NCI-H187 treated with DMSO at 0.1 percent for 48 hours (cell line): ENCODE measurements around the gene CPNE7.
"Not testable (repeated sequence)": the region's sequence is repeated elsewhere in the genome, so short reads cannot be mapped to it uniquely, and the experiment has no call there.

Experiments used
- DNase-seq: peaks from one replicate; lab custom pipeline; 2025; lab: John Stamatoyannopoulos, UW

The CPNE7 gene

DNA sequence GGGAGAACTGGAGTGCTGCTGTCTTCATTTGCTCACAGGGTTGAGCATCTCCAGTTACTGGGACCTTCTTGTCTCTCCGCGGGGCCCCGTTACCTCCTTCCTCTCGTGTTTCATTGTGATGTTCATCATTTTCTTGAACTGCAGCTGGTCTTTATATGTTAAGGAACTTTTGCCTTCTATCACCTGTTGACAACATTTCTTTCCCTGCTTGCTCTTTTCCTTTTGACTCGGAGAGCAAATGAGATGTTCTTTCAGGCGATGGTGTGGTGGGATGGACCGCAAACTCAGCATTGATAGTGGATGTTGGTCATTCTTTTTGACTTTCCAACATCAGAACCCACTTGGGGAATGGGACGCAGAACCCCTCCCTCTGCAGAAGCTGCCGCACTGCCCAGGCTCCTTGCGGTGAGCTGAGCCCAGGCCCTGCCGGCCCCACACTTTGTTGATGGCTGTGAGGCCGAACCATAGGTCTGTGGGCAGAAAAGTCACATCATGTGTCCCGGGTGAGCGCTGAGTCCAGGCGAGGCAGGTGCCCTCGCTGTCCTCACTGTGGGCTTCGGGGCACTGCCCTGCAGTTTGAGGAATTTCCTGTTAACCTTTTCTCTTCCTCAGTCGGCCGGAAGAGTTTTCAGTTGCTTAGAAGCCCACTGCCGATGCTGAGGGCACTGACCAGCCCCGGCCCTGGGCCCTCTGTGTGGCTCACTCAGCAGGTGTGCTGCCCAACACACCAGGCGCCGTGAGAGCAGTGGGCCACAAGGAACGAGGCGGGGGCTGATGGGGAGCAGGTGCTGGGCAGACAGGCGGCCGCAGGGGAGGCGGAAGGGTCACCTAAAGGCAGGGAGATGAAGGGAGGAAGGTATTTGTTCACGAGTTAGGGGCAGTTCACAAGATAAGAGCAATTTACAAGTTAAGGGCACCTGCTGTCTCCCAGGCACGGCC, 7.6 kb upstream of the CPNE7 start:
- DNase-seq: no peak

DNA sequence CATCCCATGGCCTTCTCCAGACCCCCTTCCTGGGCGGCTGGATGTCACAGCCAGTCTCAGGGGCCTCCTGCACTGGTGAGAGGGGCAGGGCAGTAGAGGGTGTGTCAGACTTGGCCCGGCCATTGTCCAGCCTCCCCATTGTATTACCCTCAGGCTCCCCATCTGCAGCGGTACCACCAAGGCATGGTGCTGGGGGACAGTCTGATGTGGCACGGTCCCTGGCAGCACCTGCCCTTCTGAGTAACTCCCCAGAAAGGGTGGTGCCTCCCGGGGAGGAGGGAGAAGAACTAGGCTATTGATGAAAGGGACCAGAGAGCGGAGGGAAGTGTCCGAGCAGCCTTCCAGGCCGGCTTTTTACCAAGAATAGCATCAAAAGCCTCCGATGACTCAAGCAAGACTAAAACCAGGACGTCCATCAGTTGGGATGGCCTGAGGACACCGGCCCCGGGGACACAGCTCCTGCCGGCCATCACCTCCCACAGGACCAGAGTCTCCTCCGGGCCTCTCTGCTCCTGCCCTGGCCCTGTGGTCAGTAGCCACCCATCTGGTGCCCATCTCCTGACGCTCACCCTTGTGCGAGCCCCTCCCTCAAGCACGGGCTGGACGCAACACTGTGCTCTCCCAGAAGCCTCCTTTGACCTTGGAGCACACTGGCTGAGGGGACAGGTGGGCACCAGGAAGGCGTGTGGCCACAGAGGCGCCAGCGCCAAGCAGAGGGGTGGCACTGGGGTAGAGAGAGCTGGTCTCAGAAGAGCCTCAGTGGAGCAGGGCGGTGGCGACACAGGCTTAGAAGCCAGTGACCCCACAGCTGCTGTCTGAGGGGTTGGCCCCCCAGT, 5.8 kb upstream of the CPNE7 start:
- DNase-seq: no peak

DNA sequence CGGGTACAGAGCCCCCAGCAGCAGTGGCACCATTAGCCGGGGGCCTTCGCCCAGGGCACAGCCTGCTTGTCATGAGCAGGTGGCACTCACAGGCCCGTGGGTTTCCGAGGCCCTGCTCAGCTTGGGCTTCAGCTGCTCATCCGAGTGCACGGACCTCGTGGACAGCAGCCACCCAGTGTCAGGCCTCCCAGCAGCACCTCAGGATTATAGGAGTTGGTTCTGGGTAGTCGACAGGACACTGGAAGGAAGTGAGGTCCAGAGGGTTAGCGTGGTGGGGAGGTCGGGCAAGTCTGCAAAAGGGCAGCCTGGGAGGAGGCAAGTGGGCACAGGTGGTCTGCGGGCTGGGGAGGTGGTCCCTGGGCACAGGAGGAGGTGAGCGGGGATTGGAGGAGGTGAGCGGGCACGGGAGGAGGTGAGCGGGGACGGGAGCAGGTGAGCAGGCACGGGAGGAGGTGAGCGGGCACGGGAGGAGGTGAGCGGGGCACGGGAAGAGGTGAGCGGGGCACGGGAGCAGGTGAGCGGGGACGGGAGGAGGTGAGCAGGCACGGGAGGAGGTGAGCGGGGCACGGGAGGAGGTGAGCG, 5.1 kb upstream of the CPNE7 start:
- no peak for DNase-seq

DNA sequence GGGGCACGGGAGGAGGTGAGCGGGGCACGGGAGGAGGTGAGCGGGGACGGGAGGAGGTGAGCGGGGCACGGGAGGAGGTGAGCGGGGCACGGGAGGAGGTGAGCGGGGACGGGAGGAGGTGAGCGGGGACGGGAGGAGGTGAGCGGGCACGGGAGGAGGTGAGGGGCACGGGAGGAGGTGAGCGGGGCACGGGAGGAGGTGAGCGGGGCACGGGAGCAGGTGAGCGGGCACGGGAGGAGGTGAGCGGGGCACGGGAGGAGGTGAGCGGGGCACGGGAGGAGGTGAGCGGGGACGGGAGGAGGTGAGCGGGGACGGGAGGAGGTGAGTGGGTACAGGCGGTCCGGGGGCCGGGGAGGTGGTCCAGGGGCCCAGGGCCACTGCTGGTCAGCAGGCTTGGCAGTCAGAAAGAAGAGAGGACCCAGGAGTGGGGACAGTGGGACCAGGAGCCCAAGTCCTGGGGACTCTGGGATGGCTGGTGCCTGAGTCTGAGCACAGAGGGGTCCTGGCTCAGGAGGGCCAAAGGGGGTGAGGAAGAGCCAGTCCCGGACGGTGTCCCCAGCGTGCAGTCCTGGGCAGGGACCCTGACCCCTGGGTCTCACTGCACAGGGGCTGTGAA, 4.5 kb upstream of the CPNE7 start:
- not testable (repeated sequence) for DNase-seq

DNA sequence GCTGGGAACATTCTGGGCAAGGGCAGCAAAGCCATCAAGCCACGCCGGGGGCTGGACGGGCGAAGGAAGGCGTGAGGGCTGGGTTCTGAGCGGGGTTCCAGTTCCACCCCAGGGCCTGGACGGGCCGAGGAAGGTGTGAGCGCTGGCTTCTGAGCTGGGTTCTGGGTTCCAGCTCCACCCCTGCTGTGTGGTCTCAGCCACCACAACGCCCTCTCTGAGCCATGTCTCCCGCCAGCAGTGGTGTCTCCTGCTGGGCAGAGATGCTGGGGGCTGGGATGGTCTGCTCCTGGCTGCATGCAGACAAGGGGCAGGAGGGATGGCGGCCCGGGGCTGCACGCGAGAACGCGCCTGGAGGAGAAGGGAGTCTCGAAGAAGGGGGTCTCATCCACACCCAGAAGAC, 3.9 kb upstream of the CPNE7 start:
- DNase-seq: no peak

DNA sequence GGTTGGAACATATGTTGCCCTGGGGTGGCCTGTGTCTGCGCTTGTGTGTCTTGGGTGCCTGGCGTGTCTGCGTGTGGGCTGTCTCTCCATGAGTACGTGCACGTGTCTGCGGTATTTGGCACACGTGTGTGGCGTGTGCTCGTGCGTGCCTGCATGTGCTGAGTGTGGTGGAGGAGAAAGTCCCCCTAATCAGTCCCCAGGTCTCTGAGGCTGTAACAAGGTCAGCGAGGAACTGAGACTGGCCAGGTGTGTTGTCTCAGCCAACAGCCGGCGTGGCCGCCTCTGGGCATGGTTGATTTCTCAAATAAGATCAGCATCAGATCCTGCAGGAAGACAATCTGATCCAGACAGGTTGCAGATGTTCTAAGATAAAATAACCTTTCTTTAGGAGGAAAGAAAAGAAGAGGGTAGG, 3.5 kb upstream of the CPNE7 start:
- DNase-seq: no peak

DNA sequence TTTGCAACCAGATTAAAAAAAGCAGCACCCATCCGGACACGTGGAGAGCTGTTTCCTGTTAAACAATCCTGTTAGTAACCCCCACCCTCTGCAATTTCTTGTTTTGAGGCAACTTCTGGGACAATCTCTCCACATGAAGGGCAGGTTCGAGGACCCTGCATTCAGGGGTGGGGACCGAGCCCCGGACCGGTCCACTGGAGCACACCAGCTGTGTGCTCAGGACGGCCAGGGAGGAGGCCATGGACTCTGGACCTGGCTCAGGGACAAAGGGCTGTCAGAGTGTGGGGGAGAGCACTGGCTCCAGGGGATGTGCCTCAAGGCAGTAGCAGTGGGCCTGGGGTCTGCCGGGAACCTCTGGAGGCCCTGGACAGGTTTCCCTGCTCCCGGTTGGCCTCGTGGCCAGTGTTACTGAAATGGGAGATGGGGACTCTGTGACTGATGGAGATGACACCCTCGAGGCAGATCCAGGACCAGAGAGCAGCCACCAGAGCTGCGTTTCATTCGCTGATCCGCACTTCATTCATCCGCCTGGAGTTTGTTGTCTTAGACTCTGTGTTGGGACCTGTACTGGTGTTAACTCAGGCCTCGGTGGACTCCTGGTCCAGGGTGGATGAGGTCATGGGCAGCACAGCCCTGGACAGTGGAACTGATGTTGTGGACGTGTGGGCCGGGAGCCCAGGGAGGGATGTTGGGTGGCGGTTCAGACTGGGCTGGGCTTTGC, 2.9 kb upstream of the CPNE7 start:
- no peak for DNase-seq

DNA sequence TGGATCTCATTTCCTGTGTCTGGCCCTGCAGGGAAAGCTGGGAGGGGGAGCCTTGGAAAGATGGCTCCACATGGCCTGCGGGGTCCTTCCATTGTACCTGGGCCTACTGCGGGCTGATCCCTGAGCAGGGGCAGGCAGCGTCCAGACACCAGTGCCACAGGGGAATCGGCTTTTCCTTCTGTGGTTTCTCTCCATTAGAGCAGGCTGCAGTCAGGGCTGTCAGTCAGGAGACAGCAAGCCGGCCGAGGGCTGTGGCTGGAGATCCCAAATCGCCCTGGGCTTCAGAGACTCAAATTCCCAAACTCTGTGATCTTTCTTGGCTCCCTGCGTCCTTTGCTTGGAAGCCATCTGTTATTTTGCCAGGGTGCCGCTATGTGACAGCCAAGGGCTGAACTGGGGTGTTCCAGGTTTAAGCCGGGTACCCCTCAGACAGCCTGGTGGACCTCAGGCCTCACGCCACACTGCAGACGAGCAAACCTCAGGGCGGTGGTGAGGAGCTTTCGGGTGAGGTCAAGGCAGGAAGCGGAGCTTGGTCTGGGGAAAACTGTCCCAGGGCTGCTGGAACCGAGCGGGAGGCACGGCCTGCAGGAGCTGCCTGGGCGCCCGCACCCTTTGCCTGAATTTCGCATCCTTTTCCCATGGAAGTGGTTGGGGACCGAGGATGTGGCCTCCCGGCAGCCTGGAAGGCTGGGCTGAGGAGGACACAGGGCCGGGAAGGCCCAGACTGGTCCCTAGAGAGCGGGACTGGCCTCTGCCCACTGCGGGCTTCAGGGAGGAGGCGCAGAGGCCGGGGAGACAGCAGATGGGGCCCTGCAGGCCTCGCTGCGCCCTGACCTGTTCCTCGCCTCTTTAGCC, 1.5 kb upstream of the CPNE7 start:
- DNase-seq: no peak

DNA sequence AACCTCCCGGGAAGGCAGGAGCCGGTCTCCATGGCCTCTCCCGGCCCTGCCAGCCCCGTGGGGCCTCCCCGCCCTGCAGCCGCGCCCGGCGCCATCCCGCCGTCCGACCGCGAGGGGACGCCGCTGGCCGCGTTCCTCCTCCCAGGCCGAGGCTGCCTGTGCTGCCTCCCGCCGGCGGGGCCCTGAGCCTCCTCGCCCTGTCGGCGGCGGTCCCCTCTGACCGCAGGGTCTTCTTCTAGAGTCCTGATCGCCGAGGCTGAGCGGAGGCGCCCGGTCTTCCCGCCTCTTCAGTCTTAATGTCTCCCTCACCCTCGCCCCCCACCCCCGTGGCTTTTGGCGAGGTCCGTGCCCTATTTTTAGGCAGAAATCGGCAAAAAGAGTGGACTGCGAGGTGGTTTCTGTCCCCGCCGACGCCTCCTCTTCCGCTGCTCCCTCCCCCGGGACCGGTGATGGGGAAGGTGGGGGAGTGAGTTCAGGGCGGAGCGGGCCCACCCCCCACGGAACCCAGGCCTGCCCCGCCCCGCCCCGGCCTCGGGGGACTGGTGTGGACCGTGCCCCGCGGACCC, 794 bp upstream of the CPNE7 start:
- DNase-seq: no peak

DNA sequence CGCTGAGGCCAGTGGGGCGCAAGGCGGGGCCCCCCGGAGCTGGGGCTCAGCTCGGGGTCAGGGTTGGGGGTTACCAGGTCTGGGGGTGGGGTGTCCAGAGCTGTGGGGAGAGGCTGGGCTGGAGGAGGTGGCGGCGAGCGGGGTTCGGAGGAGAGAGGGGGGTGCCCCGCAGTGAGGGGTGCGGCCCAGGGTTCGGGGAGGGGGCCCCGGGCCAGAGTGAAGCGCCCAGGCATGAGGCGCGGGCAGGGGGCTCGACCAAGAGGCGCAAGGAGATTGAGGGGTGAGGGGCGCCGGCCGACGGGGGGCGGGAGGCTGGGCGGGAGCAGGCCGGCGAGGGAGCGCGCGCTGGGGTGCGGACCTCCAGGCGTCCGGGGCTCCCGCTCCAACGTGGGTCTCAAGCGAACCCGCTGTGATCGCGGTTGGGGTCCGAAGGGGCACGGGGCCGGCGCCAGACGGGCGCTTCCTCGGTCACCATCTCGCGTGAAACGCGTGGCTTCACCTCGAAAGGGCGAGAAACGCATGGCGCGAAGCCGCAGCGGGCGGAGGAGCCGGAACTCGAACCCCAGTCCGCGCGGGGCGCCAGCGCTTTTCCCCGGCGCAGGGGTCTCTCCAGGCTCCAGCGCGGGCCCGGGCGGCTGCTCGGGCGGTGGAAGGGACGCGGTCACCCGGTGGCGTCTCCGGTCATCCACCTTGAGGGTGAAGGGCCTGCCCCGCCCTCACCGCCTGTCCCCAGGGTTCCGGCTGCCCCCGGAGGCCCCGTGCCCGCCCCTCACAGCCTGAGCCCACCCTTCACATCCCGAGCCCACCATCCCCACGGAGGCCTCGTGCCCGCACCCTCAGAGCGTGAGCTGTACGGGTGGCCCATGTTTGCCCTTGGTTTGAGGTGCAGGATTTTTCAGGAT, 846 bp downstream of the CPNE7 start:
- DNase-seq: no peak

DNA sequence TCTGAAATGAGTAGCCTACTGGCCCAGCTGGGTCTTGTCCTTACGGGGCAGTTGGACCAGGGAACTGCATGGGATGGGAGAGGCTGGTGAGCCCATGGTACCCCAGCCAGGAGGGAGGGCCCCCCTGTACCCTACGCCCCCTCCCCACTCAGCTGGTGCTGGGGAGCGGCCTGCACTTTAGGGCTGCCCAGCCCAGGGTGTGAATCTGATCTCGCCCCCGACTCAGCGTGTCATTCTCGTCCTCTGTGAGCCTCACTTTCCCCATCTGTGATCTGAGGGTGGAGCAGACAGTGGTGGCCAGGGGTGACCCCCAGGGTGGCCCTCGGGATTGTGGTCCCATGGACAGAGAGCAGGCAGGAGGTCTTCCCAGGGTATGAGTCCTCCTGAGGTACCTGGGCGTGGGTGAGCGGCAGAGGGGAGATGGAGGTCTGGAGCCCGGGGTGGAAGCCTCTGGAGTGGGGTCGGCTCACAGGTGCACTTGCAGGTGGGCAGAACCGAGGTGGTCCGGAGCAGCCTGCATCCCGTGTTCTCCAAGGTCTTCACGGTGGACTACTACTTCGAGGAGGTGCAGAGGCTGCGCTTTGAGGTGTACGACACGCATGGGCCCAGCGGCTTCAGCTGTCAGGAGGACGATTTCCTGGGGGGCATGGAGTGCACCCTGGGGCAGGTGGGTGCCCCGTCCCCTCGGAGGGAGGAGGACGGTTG, 1.6 kb downstream of the CPNE7 start:
- DNase-seq: no peak

DNA sequence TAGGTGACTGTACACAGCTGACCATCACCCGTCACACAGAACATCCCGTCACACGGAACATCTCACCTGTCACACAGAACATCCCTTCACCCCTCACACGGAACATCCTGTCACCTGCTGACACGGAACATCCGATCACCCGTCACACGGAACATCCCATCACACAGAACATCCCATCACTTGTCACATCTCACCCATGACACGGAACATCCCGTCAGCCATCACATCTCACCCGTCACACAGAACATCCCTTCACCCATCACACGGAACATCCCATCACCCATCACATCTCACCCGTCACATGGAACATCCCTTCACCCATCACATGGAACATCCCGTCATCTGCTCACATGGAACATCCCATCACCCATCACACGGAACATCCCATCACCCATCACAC, 3.8 kb downstream of the CPNE7 start:
- DNase-seq: no peak

DNA sequence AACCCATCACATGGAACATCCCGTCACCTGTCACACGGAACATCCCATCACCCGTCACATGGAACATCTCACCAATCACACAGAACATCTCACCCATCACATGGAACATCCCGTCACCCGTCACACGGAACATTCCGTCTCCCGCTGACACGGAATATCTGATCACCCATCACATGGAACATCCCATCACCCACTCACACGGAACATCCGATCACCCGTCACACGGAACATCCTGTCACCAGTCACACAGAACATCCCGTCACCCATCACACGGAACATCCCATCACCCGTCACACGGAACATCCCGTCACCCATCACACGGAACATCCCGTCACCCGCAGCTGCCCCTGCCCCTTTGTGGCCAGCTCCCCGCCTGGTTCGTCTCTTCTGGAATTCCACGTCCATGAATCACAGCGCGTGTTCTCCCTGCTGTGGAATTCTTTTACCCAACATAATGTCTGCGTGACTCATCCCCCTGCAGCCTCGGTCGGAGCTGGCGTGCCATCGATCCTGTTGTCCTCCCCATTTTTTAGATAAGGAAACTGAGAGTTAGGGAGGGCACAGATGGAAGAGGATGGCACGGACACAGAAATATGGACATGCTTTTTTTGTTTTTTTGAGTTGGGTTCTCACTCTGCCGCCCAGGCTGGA, 5.6 kb downstream of the CPNE7 start:
- DNase-seq: no peak

DNA sequence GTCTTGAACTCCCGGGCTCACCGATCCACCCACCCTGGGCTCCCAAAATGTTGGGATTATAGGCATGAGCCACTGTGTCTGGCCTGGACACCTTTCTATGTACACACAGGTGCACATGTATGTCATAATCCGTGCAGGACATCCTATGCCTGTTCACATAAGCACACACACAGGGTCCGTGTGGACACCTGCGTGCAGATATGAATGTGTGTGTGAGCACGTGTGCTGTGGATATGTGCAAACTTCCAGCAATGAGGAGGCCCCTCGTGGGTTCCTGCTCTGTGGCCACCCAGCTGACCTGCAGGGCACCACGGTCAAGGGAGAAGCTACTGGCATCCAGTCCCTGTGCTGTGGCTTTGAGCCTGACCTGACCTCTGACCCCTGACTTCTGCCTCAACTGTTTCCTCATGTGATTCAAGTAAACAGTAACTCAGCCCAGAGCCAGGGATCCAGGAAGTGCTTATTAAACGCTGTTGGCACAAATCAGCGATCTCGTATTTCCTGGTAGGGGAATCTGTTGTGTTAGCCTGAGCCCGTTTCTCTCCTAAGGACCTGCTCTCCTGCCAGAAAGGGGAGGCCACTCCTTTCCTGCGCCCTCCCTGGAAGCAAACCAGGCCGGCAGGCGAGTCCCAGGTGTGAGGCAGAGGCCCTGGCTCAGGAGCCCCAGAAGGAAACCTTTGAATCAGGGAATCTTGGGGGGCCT, 6.5 kb downstream of the CPNE7 start:
- DNase-seq: no peak

DNA sequence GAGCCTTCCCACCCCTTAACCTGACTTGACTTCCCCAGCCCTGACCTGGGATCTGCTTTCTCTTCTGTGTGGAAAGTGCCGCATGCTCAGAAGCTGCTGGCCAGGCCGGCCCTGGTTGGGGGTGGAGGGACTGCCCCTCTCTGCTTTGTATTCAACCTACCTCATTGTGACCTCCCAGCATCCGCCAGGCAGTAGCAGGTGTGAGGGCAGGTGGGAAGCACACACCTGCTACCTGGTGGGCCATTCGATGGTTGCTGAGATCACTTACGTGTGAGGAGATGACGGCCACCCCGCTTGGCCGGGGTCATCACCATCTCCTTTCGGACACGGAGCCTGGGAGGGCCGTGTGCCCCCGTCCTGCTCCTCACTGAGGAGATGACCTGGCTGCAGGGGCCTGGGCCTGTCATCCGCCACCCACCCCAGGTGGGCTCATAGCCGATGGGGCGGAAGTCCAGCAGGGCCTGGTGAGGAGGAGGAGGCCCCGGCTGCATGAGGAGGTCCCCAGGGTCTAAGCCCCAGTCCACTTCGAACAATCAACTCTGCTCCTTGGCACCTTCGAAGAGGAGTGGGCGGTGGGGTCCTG, 7.1 kb downstream of the CPNE7 start:
- no peak for DNase-seq

DNA sequence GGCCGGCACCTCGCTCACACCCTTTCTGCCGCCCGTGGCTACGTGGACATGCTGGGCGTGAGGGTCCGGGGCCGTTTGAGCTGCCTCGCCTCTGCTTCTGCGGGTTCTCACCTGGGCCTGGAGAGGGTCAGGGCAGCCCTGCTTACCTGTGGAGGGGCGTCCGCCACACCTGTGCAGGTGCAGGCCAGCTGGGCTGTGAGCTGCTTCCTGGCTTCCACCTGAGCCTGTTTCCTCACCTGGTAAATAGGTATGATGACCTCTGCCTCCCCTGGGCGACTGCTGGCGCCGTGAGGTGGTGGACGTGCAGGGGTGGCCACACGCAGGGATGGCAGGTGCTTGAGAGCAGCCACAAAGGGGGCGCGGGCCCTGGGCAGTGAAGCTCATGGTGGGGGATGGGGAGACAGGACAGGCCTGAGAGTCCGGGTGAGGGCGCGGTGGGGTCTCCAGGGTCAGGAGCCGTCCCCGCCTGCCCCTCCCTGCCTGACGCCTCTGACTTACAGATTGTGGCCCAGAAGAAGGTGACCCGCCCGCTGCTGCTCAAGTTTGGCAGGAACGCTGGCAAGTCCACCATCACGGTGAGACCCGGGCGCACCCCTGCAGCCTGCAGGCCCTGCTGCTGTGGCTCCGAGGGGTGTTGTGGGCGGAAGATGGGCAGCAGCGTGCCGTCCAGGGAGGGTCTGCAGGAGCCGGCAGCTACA, 7.8 kb downstream of the CPNE7 start:
- no peak for DNase-seq
